ENCODE data around the gene CAMKMT. TPM values are rescaled to one million over a fixed set of nuclear protein-coding genes. Genes with fewer than 3 reads are reported as not detected.

CAMKMT gene
- total and polyA plus RNA-seq, 8 donors = 8.3 to 17.5 (median 11.5) TPM

GRCh38 chr2:44682459-44682858, 320.7 kb downstream of the CAMKMT start:
- ATAC-seq = no peak
- intact Hi-C loops (cut with DNase I) = no loop called here
- TF ChIP-seq CTCF (IDR thresholded peaks at IDR 0.05) = no peak
- Histone ChIP-seq H3K4me1 (no peaks in the 10 kb centered on the region), H3K27ac (no peak overlapping the region), H3K27me3 (no peaks in the 10 kb centered on the region), H3K9me3 (no peaks in the 10 kb centered on the region), H3K36me3 (no peaks in the 10 kb centered on the region), H3K4me3 (no peak overlapping the region)
- DNase-seq = no peak

- Histone ChIP-seq H3K4me3 (no peak overlapping the region), H3K27ac (no peak overlapping the region), H3K36me3 (no peaks in the 10 kb centered on the region), H3K4me1 (no peaks in the 10 kb centered on the region), H3K27me3 (no peaks in the 10 kb centered on the region), H3K9me3 (no peaks in the 10 kb centered on the region)
- ATAC-seq = no peak
- intact Hi-C loops (cut with DNase I) = no loop called here
- no peak for DNase-seq
- no peak for TF ChIP-seq CTCF (IDR thresholded peaks at IDR 0.05)
These were observed 322.8 kb downstream of the CAMKMT start for GRCh38 chr2:44684559-44684958.

- intact Hi-C loops (cut with DNase I) = no loop called here
- TF ChIP-seq CTCF (IDR thresholded peaks at IDR 0.05) = no peak
These were observed 324.8 kb downstream of the CAMKMT start for GRCh38 chr2:44686561-44686960.

GRCh38 chr2:44687686-44688455, 326.1 kb downstream of the CAMKMT start:
- DNase-seq = peak in 2 of 4 donors; percentile 35 to 63
- intact Hi-C loops (cut with DNase I) = no loop called here
- no peak for ATAC-seq

More at GRCh38 chr2:44686561-44686960, 324.8 kb downstream of the CAMKMT start:
- no peak for DNase-seq
- H3K9me3 ChIP-seq = no peaks in the 10 kb centered on the region
- no peaks in the 10 kb centered on the region for H3K4me1 ChIP-seq
- no peak for ATAC-seq
- no peak overlapping the region for H3K27ac ChIP-seq
- H3K36me3 ChIP-seq = no peaks in the 10 kb centered on the region
- no peak overlapping the region for H3K4me3 ChIP-seq
- H3K27me3 ChIP-seq = no peaks in the 10 kb centered on the region

More at GRCh38 chr2:44687686-44688455, 326.1 kb downstream of the CAMKMT start:
- TF ChIP-seq CTCF (IDR thresholded peaks at IDR 0.05) = no peak
- H3K36me3 ChIP-seq = no peaks in the 10 kb centered on the region
- no peaks in the 10 kb centered on the region for H3K4me1 ChIP-seq
- H3K4me3 ChIP-seq = no peak overlapping the region
- no peaks in the 10 kb centered on the region for H3K9me3 ChIP-seq
- H3K27me3 ChIP-seq = no peaks in the 10 kb centered on the region
- no peak overlapping the region for H3K27ac ChIP-seq
